ENCODE measurements around the gene GJA3. TPM values are rescaled to one million over a fixed set of nuclear protein-coding genes. Genes with fewer than 3 reads are reported as not detected.
A peak's percentile ranks its signal among the peaks of the same experiment; 100 is the strongest.

GJA3 gene
- total RNA-seq, 1 experiment from 2014 or later = 0.92 TPM

- no peak overlapping the region for H2AFZ ChIP-seq (ENCODE audit: low read length)
- WGBS (ENCODE audit: extremely low coverage, insufficient read length, low lambda C conversion rate) = no CpG with 5 or more reads among the region's 7 CpGs
- no peaks in the 10 kb centered on the region for H4K20me1 ChIP-seq (ENCODE audit: control insufficient read depth, insufficient read depth, insufficient read length)
- H3K23ac ChIP-seq (ENCODE audit: insufficient read length, low read depth, low read length) = no peak overlapping the region
- no peak overlapping the region for H4K91ac ChIP-seq (ENCODE audit: insufficient read length, low read depth, low read length)
- H3K27me3 Mint-ChIP-seq (ENCODE audit: low read depth) = peaks cover 32% of the 10 kb centered on the region
- H4K8ac ChIP-seq (replicated peaks; ENCODE audit: insufficient read length, low read depth, low read length) = no peak overlapping the region
- no peak overlapping the region for H3K27ac ChIP-seq (ENCODE audit: insufficient read length, low read depth, low read length)
- no peak overlapping the region for H3K4ac ChIP-seq (ENCODE audit: low read depth, low read length)
- H2BK120ac ChIP-seq (ENCODE audit: low read depth, low read length, poor library complexity, severe bottlenecking) = no peak overlapping the region
- no peak overlapping the region for H2BK5ac ChIP-seq (ENCODE audit: insufficient read length, low read length)
- H3K9ac ChIP-seq (ENCODE audit: extremely low read depth, insufficient read length, low read length) = no peak overlapping the region
- H3K79me1 ChIP-seq (ENCODE audit: insufficient read depth, low read depth, low read length, poor library complexity, severe bottlenecking) = no peaks in the 10 kb centered on the region
- H3T11ph ChIP-seq (ENCODE audit: low read length) = no peak overlapping the region
- H2BK20ac ChIP-seq (ENCODE audit: low read depth, low read length, poor library complexity, severe bottlenecking) = no peak overlapping the region
- peaks cover 3% of the 10 kb centered on the region; the same call in 1 of the 2 replicates for H3K4me1 ChIP-seq (ENCODE audit: insufficient read depth, low read length)
- H3K27me3 ChIP-seq (ENCODE audit: insufficient read depth, low read length) = no peaks in the 10 kb centered on the region
- no peak overlapping the region for H4K5ac ChIP-seq (ENCODE audit: insufficient read length, low read depth, low read length)
- no peaks in the 10 kb centered on the region for H3K36me3 Mint-ChIP-seq (ENCODE audit: insufficient read depth in 1 of 3, low read depth in 3 of 3)
- no peak overlapping the region; a peak in 1 of 7 replicates for H3K27ac Mint-ChIP-seq
- H3K9me3 ChIP-seq (ENCODE audit: control insufficient read depth, low read depth, low read length) = no peaks in the 10 kb centered on the region
- peaks cover 21 to 27% of the 10 kb centered on the region in 2 experiments for H3K4me1 Mint-ChIP-seq
- peak overlapping the region; percentile 38 for H3K4me2 ChIP-seq (ENCODE audit: insufficient read depth, insufficient read length, low read length)
- no peak overlapping the region for H3K18ac ChIP-seq (ENCODE audit: insufficient read length, low read depth, low read length)
- peaks cover 13% of the 10 kb centered on the region for H3K23me2 ChIP-seq (ENCODE audit: insufficient read length, low read depth, low read length, poor library complexity, severe bottlenecking)
- H3K14ac ChIP-seq (ENCODE audit: insufficient read depth, low read length) = no peak overlapping the region
- no peak overlapping the region for H3K4me3 Mint-ChIP-seq
- no peaks in the 10 kb centered on the region for H3K79me2 ChIP-seq (ENCODE audit: insufficient read depth, low read length)
- no peak for TF ChIP-seq CTCF (conservative IDR thresholded peaks at IDR 0.05)
- no peak overlapping the region for H3K56ac ChIP-seq (ENCODE audit: insufficient read length, low read depth, low read length)
- H2BK12ac ChIP-seq (ENCODE audit: insufficient read length, low read depth, low read length) = no peak overlapping the region
- H3K9me3 Mint-ChIP-seq = no peaks in the 10 kb centered on the region
- no peak for DNase-seq
- no peak overlapping the region for H2AK5ac ChIP-seq (ENCODE audit: insufficient read length, low read length)
- no peak overlapping the region for H2BK15ac ChIP-seq (ENCODE audit: low read depth, low read length)
Measured at GRCh38 chr13:20121159-20121525, 39.7 kb downstream of the GJA3 start.
